ENCODE data around the gene CLCN3. TPM values are rescaled to one million over a fixed set of nuclear protein-coding genes. Genes with fewer than 3 reads are reported as not detected.
A peak's percentile ranks its signal among the peaks of the same experiment; 100 is the strongest.

CLCN3 gene
- total and polyA plus RNA-seq, 2 of the 13 experiments (the other 11 are each of a cell fraction or from before 2014, with no cell fraction given), result 13.6 to 23.7 TPM

GRCh38 chr4:169619958-169620879 is at the start of gene CLCN3 (continued):
- TF ChIP-seq ZNF883 (CRISPR knock-in tag; IDR thresholded peaks at IDR 0.05; ENCODE audit: not compliant biosample characterization), result peak; percentile 52
- TF ChIP-seq MED13 (CRISPR knock-in tag; IDR thresholded peaks at IDR 0.05), result no peak
- TF ChIP-seq JARID2 (CRISPR knock-in tag; IDR thresholded peaks at IDR 0.05; ENCODE audit: insufficient replicate concordance), result no peak
- TF ChIP-seq ERF (CRISPR knock-in tag; IDR thresholded peaks at IDR 0.05), result peak; percentile 77; the same call in 1 of the 2 replicates
- peak; percentile 63 for TF ChIP-seq MED8 (CRISPR knock-in tag; IDR thresholded peaks at IDR 0.05; ENCODE audit: insufficient replicate concordance)
- peak; percentile 60; the same call in 1 of the 2 replicates for TF ChIP-seq ZNF431 (CRISPR knock-in tag; IDR thresholded peaks at IDR 0.05; ENCODE audit: borderline replicate concordance, low read depth)
- TF ChIP-seq ZNF30 (CRISPR knock-in tag; IDR thresholded peaks at IDR 0.05), result no peak
- TF ChIP-seq, protein P1, sequence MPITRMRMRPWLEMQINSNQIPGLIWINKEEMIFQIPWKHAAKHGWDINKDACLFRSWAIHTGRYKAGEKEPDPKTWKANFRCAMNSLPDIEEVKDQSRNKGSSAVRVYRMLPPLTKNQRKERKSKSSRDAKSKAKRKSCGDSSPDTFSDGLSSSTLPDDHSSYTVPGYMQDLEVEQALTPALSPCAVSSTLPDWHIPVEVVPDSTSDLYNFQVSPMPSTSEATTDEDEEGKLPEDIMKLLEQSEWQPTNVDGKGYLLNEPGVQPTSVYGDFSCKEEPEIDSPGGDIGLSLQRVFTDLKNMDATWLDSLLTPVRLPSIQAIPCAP (CRISPR knock-in tag; IDR thresholded peaks at IDR 0.05; ENCODE audit: low read depth), result no peak
- peak; percentile 92 for TF ChIP-seq HOXA3 (CRISPR knock-in tag; IDR thresholded peaks at IDR 0.05)
- no peak for TF ChIP-seq MAFG (CRISPR knock-in tag; IDR thresholded peaks at IDR 0.05)
- peak; percentile 38; the same call in 1 of the 2 replicates for TF ChIP-seq MIXL1 (CRISPR knock-in tag; IDR thresholded peaks at IDR 0.05)
- no peak for TF ChIP-seq CEBPZ (IDR thresholded peaks at IDR 0.05; ENCODE audit: low read length)
- TF ChIP-seq ZNF614 (CRISPR knock-in tag; IDR thresholded peaks at IDR 0.05; ENCODE audit: borderline replicate concordance), result peak; percentile 99
- TF ChIP-seq SOX5 (CRISPR knock-in tag; IDR thresholded peaks at IDR 0.05; ENCODE audit: borderline replicate concordance), result no peak
- TF ChIP-seq TRIM24 (CRISPR knock-in tag; IDR thresholded peaks at IDR 0.05), result no peak
- TF ChIP-seq CEBPB (IDR thresholded peaks at IDR 0.05; ENCODE audit: borderline replicate concordance, low read depth, low read length), result no peak; the same call in 1 of the 2 replicates
- peak; percentile 79; the same call in 1 of the 2 replicates for TF ChIP-seq TOPORS (CRISPR knock-in tag; IDR thresholded peaks at IDR 0.05)
- no peak for TF ChIP-seq ZNF367 (CRISPR knock-in tag; IDR thresholded peaks at IDR 0.05; ENCODE audit: borderline replicate concordance)
- TF ChIP-seq, protein P2, sequence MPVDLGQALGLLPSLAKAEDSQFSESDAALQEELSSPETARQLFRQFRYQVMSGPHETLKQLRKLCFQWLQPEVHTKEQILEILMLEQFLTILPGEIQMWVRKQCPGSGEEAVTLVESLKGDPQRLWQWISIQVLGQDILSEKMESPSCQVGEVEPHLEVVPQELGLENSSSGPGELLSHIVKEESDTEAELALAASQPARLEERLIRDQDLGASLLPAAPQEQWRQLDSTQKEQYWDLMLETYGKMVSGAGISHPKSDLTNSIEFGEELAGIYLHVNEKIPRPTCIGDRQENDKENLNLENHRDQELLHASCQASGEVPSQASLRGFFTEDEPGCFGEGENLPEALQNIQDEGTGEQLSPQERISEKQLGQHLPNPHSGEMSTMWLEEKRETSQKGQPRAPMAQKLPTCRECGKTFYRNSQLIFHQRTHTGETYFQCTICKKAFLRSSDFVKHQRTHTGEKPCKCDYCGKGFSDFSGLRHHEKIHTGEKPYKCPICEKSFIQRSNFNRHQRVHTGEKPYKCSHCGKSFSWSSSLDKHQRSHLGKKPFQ (CRISPR knock-in tag; IDR thresholded peaks at IDR 0.05; ENCODE audit: insufficient replicate concordance), result peak; percentile 37

Measured in HepG2 (cell line).